LoVo (cell line): ENCODE measurements around the gene SPTBN5.

ENCODE experiments used
- DNase-seq: peaks from one replicate; pipeline ENCODE4 v3.0.0-alpha.2; 2016; ENCODE audit warnings: low spot score

Gene SPTBN5

DNA sequence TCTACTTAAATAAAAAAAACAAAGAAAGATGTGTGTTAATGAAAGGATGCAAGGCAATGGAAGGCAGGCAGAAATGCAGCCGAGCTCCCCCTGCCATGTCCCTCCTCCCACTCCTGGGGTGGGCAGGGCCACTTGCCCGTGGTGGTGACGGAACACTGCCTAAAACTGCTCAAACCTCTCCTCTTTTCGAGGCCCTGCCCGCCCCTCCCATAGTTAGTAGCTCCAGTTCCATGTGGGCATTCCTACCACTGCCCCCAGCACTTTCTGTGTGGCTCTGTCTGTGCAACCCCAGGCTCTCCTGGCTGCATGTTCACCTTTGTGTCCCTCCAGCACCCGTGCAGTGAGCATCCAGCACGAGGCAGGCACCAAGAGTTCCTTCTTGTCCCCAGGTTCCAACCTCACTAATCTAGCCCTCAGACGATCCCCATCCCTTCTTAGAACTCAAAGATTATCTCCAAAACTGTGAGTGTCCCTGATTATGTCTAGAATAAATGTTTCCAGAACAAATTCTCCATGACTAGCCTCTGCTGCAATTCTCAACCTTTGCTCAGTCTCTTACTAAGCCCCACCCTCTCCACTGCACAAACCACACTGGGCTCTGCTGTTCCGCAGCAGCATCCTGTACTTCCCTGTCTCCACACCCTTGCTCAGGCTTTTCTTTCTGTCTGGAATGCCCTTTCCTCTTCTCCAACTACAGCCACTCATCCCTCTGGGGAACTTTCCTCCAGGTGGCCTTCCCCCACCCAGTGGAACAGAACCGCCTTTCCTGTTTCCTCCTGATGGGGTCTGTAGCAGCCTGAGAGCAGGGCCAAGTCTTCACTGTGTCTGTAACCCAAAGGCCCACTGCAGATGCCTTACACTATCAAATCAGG is 32.6 kb upstream of the SPTBN5 start:
- DNase-seq, result peak; percentile 29

DNA sequence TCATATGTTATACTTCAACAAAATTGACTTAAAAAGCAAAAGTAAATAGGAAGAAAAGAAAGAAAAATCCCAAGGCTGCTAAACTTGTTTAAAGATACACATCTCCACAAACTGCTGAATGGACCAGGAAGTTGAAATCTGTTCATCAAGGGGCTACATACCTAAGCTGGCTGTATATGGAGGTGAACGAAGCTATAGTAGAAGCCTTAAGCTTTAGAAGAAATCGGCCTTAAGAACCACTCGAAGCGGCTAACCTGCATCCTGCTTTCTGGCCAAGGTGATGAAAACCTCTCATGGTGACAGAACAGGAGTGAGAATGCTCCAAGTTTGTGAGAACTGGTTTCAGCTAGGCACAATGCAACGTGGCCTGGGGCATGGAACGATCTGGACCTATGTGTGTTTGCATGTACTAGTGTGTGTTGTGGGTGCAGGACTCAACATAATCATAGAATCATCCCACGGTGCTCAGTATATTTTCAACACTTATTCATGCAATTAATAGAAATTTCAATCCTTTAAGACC is 31.3 kb upstream of the SPTBN5 start:
- no peak for DNase-seq

DNA sequence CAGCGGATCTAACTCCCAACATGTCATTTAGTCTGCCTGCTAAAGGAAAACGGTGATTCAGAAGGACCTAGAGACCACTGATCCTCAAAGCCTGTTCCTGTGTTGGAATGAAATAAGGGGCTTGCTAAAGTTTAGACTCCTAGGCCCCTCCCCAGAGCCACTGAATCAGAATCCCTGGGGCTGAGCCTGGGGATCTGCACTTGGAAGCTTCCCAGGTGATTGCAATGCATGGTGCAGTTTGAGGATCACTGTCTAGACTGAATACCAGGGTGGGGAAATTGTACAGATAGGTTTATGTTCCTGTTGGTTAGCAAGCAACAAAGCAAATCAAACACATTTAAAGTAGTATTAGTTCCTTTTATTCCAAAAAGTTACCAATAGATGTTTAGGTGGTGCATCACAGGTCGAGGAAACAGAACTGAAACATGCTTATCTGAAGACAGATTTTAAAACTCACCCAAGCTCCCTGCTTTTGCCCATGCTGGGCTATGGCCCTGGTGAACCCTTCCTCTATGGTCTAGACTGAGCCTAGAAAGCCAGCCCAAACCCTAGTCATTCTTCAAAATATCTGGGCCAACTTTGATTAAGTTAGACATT is 29.6 kb upstream of the SPTBN5 start:
- DNase-seq, result no peak

DNA sequence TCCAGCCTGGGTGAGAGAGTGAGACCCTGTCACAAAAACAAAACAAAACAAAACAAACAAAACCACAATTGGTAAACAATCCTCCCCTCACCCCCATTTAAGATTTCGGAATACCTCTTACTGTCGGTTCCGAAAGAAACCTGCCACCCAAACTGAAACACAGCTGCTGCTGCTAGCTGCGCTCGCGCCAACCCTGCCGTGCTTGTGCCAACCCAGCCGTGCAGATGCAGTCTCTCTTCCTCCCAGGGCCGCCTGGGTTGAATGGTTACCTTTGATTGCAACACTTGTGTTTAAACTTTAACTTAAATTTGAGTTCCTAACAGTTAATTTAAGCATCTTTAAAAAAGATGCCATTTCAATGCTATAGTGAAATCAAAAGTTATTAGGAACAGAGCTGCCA is 28.5 kb upstream of the SPTBN5 start:
- no peak for DNase-seq

DNA sequence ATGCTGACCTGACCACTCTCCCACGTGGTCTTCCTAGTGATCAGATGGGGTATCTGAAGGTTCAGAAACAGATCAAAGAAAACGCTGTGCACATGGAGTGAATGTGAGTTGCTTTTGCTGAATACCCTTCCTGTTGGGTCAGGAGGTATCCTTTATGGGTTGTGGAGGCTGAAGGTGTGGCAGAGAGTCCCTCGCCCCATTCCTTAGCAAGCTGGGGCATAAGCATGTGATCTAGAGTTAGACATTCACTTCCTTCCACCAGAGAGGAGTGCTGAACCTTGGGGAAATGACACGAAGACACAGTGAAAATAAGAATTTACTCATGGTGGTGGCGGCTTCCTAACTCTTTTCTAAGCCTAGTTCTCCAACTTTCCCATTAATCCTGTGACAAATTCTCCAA is 27.8 kb upstream of the SPTBN5 start:
- peak; percentile 41 for DNase-seq

DNA sequence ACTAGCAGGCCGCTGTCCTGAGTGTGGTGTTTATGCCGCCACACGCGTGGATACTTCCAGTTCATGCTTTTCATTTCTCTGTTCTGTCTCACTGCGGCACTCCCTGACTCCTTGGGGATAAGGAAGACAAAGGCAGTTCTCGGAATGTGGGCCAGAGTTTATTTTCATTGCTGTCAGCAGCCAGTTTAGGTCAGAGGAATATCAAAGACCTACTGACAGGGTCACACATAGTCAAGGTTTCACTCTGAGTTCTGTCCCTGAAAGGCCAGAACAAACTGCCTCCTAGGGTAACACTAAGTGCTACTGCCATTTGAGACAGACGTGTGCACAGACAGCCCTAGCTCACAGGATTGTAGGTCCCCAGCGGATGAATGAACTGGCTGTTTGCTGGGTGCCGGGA is 27.3 kb upstream of the SPTBN5 start:
- DNase-seq, result no peak

DNA sequence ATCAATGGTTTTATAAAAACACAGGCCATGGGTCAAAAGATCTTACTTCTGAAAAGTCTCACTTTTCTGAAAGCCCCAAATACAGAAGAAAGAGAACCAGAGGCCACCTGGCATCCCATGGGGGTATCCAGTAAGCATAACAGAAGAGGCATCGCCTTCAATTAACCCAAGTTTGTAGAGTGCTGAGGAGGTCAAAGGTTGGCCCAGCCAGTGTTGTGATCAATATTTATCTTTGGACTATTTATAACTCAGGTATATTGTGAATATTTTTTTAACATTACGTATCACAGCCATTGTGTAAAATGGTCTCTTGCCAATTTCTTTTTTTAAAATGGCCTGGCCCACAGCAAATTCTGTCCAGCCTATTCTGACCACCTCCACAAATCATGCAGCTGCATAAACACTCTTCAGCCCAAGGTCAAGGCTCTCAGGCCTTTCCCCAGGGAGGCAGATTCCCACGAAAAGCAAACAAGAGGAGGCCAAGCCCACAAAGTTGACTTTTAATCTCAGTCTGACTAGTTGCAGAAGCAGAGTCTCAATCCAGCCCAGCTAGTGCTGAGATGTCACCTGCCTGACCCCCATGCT is 26.2 kb upstream of the SPTBN5 start:
- DNase-seq, result no peak

DNA sequence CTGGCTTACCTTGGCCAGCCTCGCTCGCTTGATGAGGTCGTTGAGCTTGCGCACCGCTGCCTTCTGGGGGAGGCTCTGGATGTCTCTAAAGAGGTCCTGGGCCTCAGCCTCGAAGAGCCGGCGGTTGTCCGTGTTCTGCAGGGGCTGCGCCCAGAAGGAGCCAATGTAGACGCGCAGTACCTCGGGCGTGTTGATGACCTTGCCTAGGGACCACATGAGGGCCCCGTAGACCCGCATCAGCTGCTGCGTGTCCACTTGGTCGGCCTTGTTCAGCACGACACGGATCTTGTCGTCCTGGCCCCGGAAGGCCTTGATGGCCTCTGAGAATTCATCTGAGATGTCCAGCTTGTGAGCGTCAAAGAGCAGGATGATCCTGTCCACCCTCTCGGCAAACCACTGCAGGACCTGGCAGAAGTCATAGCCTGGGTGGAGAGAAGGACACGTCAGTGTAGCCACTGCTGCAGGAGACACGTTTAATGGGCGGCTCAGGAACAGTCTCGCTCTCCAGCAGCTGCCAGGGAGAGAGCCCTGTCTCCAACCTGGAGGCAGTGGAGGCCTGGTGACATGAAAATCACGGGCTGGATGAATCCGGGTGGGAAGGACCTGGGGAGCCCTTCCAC is 25.5 kb upstream of the SPTBN5 start:
- DNase-seq, result no peak

DNA sequence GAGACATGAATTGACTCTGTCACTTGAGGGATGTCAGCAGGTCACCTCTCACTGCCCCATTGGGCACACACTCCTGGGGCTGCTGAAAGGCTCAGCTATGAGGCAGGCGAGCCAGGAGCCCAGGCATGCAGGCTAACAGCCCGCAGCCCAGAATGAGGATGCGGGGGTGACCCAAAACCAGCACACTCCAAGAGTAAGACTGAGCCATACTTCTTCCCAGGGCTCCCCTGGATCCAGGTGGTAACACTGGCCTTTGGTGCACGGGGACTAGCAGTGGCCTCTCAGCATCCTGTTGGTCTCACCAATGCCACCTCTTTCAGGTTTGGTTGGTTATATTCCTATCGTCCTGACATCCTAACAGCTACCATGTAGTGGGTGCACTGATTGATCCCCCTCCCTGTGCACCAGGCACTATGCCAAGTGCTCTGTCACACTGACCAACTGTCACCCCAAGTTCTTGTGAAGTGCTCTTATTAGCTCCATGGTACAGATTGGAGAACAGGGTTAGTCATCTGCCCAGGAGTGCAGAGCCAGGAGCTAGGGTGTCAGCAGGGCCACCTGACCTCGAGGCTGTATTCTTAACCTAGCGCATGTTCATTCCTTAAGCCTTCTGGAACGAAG is 24.8 kb upstream of the SPTBN5 start:
- DNase-seq, result no peak

DNA sequence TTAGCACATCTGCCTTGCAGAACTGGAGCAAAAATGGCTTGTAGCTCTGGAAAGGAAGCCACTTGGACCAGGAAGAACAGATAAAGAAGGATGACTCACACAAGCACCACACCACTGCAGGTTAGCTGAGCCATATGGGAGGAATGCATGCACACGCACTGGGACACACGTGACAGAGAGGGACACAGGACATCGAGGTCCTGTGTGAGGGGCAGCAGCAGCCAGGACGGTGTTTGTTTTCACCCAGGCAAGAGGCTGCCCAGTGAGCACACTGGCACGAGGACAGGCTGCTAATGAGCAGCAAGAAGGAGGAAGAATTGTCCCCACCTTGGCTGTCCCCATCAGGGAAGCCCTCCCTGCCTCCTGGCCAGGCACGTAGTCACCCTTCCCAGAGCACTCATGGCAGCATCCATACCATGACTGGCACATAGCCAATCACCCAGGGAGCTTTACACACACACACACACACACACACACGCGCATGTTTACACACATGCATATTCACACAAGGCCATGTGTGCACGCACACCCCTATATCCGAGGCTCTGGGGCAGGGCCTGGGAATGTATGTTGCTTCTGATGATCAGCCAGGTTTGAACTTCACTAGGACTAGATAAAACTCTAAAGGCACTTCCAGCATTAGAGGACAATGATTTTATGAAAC is 24.0 kb upstream of the SPTBN5 start:
- DNase-seq, result peak; percentile 36

DNA sequence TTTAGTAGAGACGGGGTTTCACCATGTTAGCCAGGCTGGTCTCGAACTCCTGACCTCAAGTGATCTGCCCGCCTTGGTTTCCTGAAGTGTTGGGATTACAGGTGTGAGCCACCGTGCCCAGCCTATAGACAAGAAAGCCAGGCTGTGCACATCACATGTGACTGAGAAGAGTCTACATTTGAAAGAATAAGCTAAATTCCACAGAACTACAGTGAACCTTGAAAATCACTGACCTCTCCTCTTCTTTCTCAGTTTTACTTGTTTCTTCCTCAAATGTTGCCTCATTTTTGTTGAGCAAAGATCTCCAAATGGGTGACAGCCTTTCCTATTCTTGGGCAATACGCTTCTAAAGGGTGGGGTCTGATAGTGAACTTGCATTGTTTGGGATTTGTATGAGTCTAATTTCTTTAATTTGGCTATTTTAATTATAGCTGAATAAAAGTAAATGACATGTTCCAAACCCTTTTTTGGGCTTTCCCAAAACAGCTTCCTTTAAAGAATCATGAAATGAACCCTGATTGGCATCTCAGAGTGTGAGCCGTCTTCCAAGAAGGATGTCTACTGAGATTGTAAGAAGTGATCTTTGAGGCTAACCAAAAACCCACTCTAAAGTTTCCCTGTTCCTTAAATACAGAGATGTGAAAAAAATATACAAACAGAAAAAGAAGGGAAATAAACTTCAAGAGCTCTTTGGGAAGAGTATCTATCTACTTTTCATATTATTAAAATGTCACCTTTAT is 21.6 kb upstream of the SPTBN5 start:
- DNase-seq, result no peak

DNA sequence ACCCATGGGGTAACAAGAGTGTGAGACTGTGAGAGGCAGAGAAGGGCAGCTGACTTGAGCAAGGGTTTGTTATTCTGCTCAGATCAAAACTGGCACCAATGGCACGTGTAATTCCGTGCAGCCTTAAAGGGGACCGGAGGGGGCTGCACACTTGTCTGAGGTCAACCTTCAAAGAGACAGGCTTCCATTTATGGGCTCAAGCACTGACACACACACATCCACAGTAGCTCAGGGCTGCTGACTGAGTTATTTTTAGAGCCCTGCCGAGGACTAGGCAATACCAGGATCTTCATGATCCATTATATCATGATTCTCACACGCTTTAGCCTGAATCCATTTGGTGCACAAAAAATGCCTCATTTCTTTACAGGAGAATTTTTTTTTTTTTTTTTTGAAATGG is 20.6 kb upstream of the SPTBN5 start:
- DNase-seq, result no peak

DNA sequence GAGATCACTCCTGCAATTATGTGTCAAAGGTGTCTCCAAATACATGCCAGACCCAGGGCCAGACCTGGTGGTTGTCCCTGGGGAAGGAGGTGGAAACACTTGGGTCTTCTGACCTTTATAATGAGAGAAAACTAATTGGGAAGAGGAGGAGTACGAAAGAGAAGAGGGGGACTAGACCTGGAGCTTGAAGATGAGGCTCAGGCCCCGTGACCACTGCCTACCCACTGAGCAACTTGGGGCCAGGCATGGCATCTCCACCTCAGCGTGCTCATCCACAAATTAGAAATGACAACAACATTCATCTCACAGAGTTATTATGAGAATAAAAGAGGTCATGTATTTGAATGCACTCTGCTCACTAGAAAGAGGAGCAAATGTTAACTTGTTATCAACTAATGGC is 19.4 kb upstream of the SPTBN5 start:
- DNase-seq, result no peak

DNA sequence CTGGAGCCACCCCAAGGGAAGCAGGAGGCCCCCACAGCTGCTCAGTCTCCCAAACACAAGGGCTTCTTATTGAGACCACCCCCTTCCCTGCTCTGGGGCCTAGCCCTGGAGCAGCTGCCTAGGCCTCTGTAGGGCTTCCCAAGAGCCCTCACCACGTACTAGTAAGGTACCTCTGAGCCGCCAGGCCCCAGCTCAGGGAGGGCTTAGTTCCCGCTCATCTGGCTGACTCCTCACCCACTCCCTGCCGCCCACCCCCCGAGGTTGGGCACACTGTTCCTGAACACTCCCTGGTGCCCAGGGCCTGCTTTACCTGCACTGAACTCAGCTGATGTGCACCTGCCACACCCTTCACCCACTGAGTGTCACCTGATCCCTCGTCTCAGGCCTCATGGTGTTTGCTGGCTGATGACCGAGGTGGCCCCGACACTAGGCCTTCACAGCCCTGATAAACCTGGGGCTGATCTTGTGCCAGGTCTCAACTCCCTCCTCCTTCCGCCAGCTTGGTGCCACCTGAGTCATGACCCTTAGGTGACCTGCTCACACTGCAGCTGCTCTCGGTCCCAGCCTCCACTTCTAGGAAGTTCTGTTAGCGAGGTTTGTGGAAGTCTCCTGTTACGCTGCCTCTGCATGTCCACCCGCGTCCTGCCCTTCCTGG is 18.0 kb upstream of the SPTBN5 start:
- DNase-seq, result no peak

DNA sequence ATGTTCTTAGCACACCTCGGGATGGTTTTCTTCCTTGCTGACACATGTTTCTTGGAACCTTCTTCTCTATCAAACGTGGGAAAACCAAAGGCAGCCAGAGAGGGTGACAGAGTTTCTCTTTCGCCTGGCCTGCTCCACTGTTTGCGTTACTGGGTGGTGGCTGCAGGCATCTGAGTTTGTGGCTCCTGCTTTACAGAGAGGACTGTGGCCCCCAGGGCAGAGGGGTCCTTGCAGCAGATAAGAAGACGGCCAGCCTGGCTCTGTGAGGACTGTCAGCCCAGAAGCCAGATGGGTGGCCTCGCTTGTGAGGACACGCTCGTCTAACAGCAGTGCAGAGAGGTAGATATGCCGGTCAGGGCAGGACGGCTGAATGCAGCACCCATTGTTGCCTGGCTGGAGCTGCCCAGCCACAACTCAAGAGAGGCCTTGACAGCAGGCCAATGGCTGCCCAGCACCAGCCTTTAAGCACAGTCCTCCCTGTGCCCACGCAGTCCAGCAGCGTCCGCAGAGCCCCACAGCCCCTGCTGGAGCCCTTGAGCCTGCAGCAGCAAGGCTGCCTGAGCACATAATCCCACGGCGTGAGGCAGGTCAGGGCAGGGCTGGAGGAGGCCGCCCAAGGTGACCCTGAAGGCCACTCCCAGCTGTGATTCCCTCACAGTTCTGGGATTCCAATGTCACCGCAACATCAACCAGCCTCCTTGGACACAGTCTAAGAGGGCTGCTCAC is 15.0 kb upstream of the SPTBN5 start:
- no peak for DNase-seq

DNA sequence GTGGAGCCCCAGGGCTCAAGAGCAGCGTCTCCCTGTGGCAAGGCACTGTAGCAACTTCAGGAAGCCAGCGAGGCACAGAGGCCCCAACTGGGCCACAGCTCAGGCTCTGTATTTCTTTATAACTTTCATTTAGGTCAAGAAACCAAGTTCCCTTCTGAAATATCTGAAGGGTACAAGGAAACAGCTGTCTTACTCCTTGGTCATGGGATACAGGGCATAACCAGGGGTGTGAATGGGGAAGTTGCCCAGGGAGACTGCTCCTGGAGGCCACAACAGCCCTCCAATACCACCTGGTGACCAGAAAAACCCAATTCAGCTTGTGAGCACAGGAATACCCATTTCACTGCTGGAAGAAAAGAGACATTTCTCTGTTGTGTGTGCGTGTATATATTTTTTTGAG is 13.3 kb upstream of the SPTBN5 start:
- no peak for DNase-seq

DNA sequence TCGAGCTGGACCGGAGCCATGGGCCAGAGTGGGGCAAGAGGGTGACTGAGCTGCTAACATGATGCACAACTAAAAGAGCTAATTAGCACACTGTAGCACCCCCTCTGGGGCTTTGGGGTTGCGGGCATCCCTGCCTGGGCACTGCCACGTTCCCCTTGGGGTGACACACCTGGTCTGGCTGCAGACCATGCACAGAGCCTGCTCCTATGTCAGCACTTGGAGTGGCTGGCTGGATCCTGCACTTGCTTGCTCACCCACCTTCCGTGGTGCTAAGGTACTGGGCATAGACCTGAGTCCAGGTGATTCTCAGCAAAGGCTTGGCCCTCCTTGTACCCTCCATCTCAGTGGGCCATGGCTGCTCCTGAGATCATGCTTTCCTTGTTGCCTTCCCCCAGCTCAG is 12.8 kb upstream of the SPTBN5 start:
- DNase-seq, result no peak

DNA sequence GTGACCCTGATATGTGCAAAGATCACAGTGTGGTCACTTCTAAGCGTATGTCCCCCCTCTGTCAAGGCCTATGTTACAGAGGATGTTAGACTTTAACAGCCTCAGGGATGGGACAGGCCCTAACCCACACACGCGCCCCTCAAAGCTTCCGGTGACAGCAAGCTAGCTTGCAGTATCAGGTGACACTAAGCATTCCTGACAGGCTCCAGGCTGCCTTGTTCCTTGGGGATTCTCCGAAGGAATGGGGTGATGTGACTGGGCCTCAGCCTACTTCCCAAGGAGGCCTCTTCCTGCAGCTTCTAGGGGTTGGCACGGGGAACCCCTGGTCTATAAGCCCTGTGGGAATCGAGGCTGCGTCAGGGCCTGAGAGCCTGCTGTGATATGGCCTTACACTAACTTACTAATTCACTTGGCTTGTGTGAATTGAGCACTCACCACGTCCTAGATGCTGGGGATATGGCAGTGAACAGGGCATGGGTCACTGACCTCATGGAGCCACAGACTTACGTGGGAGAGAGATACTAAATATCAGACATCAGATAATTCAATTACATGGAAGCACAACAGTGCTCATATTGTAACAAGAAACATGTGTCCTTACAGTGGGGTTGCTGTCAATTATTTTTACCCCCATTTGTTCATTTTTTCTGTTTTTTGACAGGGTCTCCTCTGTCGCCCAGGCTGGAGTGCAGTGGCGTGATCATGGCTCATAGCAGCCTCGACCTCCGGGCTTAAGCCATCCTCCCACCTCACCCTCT is 11.4 kb upstream of the SPTBN5 start:
- DNase-seq, result no peak

DNA sequence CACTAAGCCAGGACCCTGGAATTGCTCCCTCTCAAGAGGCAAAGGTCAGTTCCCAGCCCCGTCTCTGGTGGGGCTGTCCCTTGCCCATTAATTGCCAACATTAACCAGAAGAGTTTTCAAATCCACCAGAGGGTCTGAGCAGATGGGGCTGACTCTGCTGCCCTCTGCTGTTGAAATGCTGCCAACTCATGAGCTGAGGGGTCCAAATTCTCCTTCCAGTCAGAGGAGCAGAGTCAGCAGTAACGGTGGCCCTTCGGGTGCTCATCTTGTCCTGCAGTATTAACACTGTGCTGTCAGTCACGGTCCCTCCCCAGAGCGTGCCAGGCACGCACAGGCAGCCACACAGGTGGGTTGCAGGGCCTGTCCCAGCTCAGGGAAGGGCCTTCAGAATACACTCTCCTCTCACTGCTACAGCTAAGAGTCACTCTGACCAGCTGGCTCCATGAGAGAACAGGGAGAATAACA is 10.7 kb upstream of the SPTBN5 start:
- DNase-seq, result peak; percentile 49
